HG03095 (cell line): ENCODE measurements around the gene STARD8.
"Not testable (repeated sequence)": the region's sequence is repeated elsewhere in the genome, so short reads cannot be mapped to it uniquely, and the experiment has no call there.

Source experiments
- ATAC-seq: cut with Tn5 transposase; IDR thresholded peaks from one replicate; pipeline ENCODE4 v1.9.1; 2021; ENCODE audit warnings: moderate library complexity; ENCODE audit not compliant: unreplicated experiment

STARD8 gene

DNA sequence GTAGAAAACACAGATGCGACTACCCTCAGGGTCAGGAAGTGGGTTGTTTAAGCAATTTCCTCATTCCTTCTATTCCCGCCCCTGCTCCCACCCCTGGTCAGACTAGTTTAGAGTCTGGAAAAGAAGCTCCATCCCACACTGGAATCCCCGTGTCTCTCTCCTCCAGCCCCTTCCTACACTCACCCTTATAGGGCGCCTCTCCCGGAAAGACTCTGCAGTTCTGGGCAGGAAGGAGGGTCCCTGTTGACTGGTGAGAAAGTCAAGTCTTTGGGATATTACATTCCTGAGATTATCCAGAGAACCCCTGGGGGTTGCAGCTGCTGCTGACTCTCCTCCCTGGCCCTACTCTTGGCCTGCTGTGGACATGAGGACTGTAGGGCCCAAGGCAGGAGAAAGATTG is 11.9 kb downstream of the STARD8 start:
- ATAC-seq = no peak

GRCh38 chrX:68659786-68660185 is 12.3 kb downstream of the STARD8 start:
- ATAC-seq = no peak

- no peak for ATAC-seq
These were observed 13.3 kb downstream of the STARD8 start for GRCh38 chrX:68660746-68661145.

DNA sequence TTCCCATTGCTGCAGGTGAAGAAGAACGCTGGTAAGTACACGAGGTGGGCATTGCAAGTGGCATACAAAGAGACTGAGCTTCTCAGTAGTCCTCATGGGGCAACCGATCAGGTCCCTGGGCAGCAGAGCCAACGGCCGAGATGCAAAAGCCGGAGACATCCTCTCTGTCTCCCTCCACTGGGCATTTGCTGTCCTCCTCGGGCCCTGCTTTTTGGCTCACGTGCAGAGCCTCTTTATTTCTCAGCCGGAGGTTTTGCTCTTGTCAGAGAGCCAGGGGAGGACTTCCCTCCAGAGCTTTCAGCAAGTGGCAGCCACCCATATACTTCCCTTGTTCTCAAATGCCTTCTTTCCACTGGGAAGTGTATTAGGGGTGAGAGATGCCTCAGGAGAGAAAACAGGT is 18.0 kb downstream of the STARD8 start:
- ATAC-seq = no peak

- no peak for ATAC-seq
These were observed 19.1 kb downstream of the STARD8 start for GRCh38 chrX:68666580-68666979.

- ATAC-seq = no peak
These were observed 21.8 kb downstream of the STARD8 start for GRCh38 chrX:68669094-68669860.

DNA sequence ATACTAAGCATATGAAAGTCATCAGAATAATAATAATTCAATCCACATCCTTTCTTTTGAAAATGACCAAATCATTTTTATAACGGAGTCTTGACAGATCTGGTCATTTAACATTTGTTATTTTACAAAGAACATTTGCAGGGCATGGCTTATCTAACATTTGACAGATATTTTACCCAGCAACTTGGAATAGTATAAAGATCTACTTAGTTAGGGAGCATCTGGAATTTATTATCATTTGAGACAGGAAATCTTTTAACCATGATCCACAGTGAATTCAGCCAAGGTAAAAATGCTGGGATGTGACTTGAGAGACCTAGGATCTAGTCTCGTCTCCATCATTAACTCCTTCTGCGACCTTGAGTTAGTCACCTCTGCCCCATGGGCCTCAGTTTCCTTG is 22.4 kb downstream of the STARD8 start:
- ATAC-seq = no peak

DNA sequence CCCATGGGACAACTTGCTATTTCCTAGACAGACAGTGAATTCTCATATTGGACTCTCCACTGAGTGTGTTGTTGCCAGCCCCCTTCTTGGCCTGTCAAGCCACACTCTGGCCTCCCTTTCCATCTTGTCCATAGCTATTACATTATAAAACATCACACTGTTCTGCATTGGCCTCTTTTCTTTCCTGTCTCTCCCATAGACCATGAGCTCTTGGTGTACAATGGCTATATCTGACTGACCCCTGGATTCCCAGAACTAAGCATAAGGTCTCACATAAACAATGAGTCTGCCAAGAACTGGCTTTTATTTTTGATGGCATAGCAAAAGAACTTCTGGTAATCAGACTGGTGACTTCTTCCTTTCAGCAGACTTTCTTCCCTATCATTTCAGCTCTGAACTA is 23.8 kb downstream of the STARD8 start:
- no peak for ATAC-seq

DNA sequence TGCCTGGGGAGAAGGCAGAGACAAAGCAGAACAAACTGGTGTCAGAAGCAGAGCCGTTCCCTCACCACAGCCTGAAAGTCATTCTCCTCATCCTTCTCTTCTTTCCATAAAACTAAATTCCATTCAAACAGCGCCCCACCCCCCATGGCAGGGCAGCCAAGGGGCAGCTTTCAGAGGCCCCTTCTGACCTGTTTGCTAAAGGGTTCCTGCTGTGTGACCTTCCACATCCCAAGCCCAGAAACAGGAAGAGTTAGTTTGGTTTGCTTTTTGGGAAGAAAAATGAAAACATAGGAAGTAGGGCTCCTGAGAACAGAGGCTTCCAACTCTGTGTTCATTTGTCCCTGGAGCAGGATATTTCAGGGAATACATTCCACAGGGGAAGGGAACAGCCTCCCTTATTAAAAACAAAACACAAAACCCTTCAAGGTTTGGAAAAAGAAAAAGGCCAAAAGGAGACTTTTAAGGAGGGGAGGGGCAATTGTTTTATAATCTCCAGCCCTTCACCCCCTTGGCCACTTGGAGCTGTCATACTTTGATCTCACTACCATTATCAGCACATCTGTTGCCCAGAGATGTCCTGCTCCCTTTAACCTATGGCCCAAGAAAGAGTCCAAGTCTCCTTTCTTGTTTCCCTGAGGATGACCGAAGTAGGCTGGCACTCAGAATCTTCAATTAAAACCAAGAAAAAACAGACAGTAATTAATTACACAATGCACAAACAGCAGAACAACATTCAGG is 25.3 kb downstream of the STARD8 start:
- ATAC-seq = no peak

- ATAC-seq = no peak
These were observed 28.1 kb downstream of the STARD8 start for GRCh38 chrX:68675571-68675970.

GRCh38 chrX:68676335-68676734 is 28.9 kb downstream of the STARD8 start:
- ATAC-seq = no peak

GRCh38 chrX:68677998-68678397 is 30.5 kb downstream of the STARD8 start:
- no peak for ATAC-seq

- no peak for ATAC-seq
These were observed 34.0 kb downstream of the STARD8 start for GRCh38 chrX:68681443-68681941.

GRCh38 chrX:68682790-68683189 is 35.3 kb downstream of the STARD8 start:
- no peak for ATAC-seq

DNA sequence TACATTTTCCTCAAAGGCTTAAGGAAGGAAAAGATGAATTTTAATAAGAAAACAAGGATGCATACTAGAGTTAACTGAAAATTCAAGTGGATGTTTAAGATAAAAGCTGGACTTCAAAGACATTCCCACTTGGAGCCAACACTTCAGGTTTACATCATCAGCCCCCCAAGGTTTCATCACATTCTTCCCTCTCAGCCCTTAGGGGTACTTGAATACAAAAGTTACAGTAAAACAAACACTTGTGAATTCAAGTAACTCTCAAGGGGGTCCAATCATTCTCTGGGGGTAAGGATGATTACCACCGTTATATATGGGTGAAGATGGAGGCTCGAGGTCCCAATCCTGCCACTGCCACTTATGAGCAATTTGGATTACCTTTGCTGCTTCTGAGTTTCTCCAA is 36.1 kb downstream of the STARD8 start:
- no peak for ATAC-seq

GRCh38 chrX:68684291-68684918 is 36.9 kb downstream of the STARD8 start:
- ATAC-seq = no peak

- no peak for ATAC-seq
These were observed 37.4 kb downstream of the STARD8 start for GRCh38 chrX:68684919-68685304.

DNA sequence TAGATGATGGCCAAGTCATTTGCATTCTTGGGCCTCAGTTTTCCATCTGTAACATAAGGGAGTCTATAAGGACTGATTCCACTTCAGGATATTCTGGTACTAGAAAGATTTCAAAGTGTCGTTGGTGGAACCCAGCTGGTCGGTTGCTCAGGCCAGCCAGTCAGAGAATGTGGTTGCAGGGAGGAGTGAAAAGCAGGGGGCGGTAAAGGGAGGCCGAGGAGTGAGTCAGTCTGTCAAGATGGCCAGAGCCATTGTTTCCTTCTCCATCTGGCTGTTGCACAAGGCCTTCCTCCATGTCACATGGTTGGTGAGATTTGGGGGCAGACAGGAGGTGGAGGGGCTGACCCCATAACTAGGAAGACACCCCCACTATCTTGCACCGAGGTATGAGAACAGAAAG is 38.2 kb downstream of the STARD8 start:
- no peak for ATAC-seq

DNA sequence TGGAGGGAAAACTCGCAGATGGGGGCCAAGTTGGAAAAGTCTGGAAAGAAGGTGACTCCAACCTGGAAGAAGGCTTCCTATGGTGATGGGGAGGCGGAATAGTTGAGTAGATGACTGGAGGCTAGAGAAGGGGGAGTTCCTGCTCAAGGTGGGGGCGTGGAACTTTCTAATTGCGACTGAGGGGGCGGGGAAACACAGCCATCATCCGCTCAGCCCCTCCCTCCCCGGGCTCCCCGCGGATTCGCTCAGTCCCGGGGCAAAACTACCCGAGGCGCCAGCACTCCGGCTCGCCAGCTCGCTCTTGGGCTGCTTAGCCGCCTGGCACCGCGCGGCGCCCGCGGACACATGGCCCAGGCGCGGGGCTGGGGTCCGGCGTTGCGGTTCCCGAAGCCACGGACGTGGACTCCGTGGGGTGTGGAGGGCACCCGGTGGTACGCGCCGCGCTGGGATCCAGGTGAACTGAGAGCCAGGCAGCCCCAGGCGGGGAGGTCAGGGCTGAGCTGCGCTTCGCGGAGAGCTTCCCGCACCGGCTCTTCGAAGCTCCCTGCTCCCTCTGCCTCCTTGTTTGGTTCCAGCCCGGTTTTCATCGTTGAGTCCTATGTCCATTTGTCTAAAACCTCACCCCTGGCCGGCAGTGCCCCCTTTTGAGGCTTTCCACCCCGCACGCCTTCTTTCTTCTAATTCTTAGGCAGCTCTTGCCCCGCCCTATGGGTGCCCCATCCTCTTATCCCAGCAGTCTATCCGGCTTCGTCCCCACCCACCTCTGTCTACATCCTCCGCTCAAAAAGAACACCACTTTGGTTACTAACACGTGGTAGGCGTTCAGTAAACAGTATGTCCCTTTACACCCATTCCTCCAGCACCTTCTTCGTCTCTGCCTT is 38.9 kb downstream of the STARD8 start:
- ATAC-seq = no peak

GRCh38 chrX:68688931-68689330 is 41.5 kb downstream of the STARD8 start:
- ATAC-seq = not testable (repeated sequence)

DNA sequence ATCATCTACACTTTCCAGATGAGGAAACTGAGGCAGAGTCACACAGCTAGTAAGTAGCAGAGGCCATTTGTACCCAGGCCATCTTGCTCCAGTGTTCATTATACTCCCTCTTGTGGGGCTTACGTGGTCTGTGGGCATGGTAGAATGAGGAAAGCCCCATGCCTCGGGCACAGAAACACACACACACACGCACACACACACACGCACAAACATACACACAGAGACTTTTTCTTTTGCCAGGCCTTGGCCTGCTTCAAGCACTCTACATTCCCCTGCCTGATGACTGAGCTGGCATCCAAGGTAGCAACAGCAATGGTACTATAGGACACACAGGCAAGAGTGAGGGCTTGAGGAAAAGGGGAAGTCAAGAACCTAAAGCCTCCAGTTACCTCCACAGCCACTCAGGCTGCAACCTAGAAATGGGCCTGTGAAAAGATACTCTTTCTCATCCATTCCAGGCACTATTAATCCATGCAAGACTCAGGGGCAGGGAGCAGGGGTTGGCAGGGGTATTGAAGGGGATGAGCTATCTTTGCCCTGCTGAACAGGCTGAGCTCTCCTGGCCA is 43.6 kb downstream of the STARD8 start:
- no peak for ATAC-seq
